ENCODE data around the gene ADSL.
A peak's percentile ranks its signal among the peaks of the same experiment; 100 is the strongest.
"Not testable (repeated sequence)": the region's sequence is repeated elsewhere in the genome, so short reads cannot be mapped to it uniquely, and the experiment has no call there.

Gene ADSL

DNA sequence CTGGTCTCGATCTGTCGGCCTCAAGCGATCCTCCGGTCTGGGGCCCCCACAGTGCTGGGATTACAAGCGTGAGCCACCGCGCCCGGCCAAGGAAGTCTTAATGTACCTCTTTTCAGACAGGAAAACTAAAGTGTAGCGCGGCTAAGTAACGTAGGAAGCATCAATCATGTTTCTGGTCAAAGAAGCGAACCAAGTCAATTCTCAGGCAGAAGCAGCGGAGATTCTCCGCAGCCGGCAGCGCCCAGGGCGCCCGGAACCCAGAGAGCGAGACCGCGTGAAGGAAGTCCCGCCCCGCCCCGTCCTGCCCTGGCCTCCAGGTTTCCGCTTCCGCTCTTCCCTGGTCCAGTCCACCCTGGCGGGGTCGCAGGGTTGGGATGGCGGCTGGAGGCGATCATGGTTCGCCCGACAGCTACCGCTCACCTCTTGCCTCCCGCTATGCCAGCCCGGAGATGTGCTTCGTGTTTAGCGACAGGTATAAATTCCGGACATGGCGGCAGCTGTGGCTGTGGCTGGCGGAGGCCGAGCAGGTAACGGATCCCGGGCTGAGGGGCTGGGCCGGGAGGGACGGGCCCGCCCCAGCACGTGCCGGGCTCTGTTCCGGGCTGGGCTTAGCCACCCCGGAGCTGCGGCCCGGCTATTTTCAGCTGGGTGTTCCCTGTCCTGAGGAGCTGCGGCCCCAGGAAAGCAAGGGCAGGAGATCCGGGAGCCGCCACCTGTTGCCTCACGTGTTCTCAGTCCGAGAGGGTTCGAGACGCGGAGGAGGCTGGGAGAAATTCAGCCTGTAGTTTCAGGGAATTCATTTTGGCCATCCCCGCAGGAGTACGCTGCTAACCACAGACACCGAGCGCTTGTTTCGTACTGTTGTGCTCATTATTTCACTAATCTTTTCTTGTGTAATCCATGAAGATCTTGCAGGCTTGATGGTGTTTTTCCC lies at the start of gene ADSL:
ADSL (plus strand) TSS at position 316 of the 934 bp plus-strand sequence; CDS start at position 375, 59 bp downstream.
- peak; percentile 91 for DNase-seq
- Mint-ChIP-seq H3K27ac (peak within 1 kb of the TSS; percentile 100), H3K27me3 (no peaks in the 10 kb centered on the region), H3K36me3 (peaks cover 29% of the 10 kb centered on the region), H3K4me3 (peak within 1 kb of the TSS; percentile 98), H3K4me1 (peaks cover 56% of the 10 kb centered on the region), H3K9me3 (no peaks in the 10 kb centered on the region)
- CTCF ChIA-PET = interaction anchor here (1.2 to 4.0 kb wide), 18 partner anchors 12 to 800 kb away, joined by 3 to 23 read pairs (median 5); no protein-coding TSS in a partner anchor

DNA sequence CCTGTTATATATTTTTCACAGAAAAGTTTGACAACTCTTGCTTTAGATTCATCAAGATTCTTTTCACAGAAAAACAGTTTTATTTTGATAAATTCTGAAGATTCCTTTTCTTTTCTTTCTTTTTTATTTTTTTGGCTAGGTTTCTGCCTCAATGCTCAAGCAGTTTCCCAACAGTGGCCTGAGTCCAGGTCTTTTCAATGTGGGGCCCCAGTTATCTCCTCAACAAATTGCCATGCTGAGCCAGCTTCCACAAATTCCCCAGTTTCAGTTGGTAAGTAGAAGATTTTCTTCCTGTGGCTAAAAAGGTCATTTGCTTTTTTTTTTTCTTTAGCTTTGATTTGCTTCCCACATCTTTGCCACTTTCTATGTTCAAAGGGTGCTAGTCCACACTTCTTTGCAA lies 46.0 kb upstream of the ADSL start:
- no peak overlapping the region for H3K4me3 Mint-ChIP-seq
- peaks cover 31% of the 10 kb centered on the region for H3K4me1 Mint-ChIP-seq
- DNase-seq = no peak
- no peak overlapping the region for H3K27ac Mint-ChIP-seq
- H3K9me3 Mint-ChIP-seq = no peaks in the 10 kb centered on the region
- CTCF ChIA-PET = interaction anchor here (1.1 kb wide), 1 partner anchor 24 kb away, joined by 3 read pairs; no protein-coding TSS in a partner anchor
- H3K36me3 Mint-ChIP-seq = peaks cover 51% of the 10 kb centered on the region
- no peaks in the 10 kb centered on the region for H3K27me3 Mint-ChIP-seq

- H3K27ac Mint-ChIP-seq = peak overlapping the region; percentile 58
- H3K4me1 Mint-ChIP-seq = peaks cover 30% of the 10 kb centered on the region
- CTCF ChIA-PET = interaction anchor here (1.1 kb wide), 1 partner anchor 23 kb away, joined by 3 read pairs; no protein-coding TSS in a partner anchor
- DNase-seq = no peak
- H3K9me3 Mint-ChIP-seq = no peaks in the 10 kb centered on the region
- no peak overlapping the region for H3K4me3 Mint-ChIP-seq
- no peaks in the 10 kb centered on the region for H3K27me3 Mint-ChIP-seq
- peaks cover 49% of the 10 kb centered on the region for H3K36me3 Mint-ChIP-seq
These were observed 45.2 kb upstream of the ADSL start for GRCh38 chr22:40300884-40301672.

GRCh38 chr22:40302149-40302548 lies 44.2 kb upstream of the ADSL start:
- no peak for DNase-seq
- Mint-ChIP-seq H3K36me3 (peaks cover 44% of the 10 kb centered on the region), H3K27ac (no peak overlapping the region), H3K27me3 (no peaks in the 10 kb centered on the region), H3K4me1 (peaks cover 30% of the 10 kb centered on the region), H3K4me3 (no peak overlapping the region), H3K9me3 (no peaks in the 10 kb centered on the region)
- CTCF ChIA-PET = no interaction called here

- Mint-ChIP-seq H3K9me3 (no peaks in the 10 kb centered on the region), H3K4me1 (peaks cover 44% of the 10 kb centered on the region), H3K27ac (peak overlapping the region; percentile 33), H3K4me3 (no peak overlapping the region), H3K27me3 (no peaks in the 10 kb centered on the region), H3K36me3 (peaks cover 63% of the 10 kb centered on the region)
- no peak for DNase-seq
- CTCF ChIA-PET = no interaction called here
These were observed 40.7 kb upstream of the ADSL start for GRCh38 chr22:40305625-40306024.

DNA sequence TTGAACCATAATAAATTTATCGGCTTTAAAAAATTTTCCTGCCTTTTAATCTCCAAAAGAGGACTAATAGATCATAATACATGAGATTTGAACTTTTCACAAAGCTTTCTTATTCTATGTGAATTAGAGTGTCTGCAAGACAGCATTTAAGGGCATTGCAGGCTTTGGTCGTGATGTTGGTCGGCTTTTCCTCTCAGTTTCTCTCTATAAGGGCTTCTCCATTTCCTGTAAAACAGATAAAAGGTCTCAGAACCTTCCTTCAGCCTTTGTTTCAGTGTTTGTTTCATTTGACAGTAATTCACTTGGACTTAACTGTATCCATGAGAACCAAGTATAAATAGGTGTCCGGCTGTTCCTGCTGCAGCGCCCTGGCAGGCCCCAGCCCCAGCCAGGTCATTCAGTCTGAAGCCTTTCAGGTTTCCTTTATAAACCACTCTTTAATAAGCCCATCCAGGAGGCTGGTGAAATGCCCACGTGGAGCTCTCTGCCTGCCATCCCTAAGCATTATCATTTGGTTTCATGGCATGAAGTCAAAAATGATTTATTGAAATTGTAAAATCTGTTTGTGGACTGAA lies 37.2 kb upstream of the ADSL start:
- Mint-ChIP-seq H3K4me1 (peaks cover 29% of the 10 kb centered on the region), H3K27ac (peak overlapping the region; percentile 86), H3K36me3 (peaks cover 68% of the 10 kb centered on the region), H3K4me3 (no peak overlapping the region), H3K27me3 (no peaks in the 10 kb centered on the region), H3K9me3 (no peaks in the 10 kb centered on the region)
- CTCF ChIA-PET = no interaction called here
- no peak for DNase-seq

DNA sequence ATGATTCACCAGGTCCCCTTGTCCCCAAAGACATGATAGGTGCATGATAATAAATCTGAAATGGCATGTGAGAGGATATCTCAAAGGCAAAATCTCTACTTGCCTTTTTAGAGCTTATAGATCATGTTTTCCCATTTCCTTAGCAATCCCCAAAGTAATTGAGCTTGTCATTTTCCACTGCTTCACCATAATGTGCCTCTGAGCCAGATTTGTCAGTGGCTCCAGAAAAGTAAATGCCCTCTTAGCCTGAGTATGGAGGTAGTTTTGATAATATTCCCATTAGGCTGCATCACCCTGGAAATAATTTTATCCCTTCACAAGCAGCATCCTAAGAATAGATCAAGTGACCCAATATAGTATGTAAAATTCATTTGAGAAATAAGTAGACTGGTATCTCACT lies 36.7 kb upstream of the ADSL start:
- no peak overlapping the region for H3K4me3 Mint-ChIP-seq
- H3K4me1 Mint-ChIP-seq = peaks cover 28% of the 10 kb centered on the region
- no peak for DNase-seq
- CTCF ChIA-PET = no interaction called here
- H3K27me3 Mint-ChIP-seq = no peaks in the 10 kb centered on the region
- H3K9me3 Mint-ChIP-seq = no peaks in the 10 kb centered on the region
- H3K27ac Mint-ChIP-seq = no peak overlapping the region
- H3K36me3 Mint-ChIP-seq = peaks cover 70% of the 10 kb centered on the region

GRCh38 chr22:40310081-40310767 lies 36.1 kb upstream of the ADSL start:
- no peaks in the 10 kb centered on the region for H3K27me3 Mint-ChIP-seq
- no peak for DNase-seq
- no peak overlapping the region for H3K4me3 Mint-ChIP-seq
- H3K36me3 Mint-ChIP-seq = peaks cover 73% of the 10 kb centered on the region
- peaks cover 30% of the 10 kb centered on the region for H3K4me1 Mint-ChIP-seq
- no peaks in the 10 kb centered on the region for H3K9me3 Mint-ChIP-seq
- H3K27ac Mint-ChIP-seq = no peak overlapping the region
- CTCF ChIA-PET = no interaction called here

- Mint-ChIP-seq H3K27ac (no peak overlapping the region), H3K27me3 (no peaks in the 10 kb centered on the region), H3K36me3 (peaks cover 73% of the 10 kb centered on the region), H3K4me1 (peaks cover 30% of the 10 kb centered on the region), H3K4me3 (no peak overlapping the region), H3K9me3 (no peaks in the 10 kb centered on the region)
- CTCF ChIA-PET = no interaction called here
- no peak for DNase-seq
These were observed 35.6 kb upstream of the ADSL start for GRCh38 chr22:40310768-40311120.

GRCh38 chr22:40311646-40312045 lies 34.7 kb upstream of the ADSL start:
- Mint-ChIP-seq H3K36me3 (peaks cover 79% of the 10 kb centered on the region), H3K4me1 (peaks cover 33% of the 10 kb centered on the region)
- H3K4me3 Mint-ChIP-seq, H3K9me3 Mint-ChIP-seq, H3K27me3 Mint-ChIP-seq, CTCF ChIA-PET, H3K27ac Mint-ChIP-seq, DNase-seq: not testable (repeated sequence)

GRCh38 chr22:40312050-40312449 lies 34.2 kb upstream of the ADSL start:
- H3K36me3 Mint-ChIP-seq = peaks cover 84% of the 10 kb centered on the region
- H3K4me3 Mint-ChIP-seq = no peak overlapping the region
- no peaks in the 10 kb centered on the region for H3K9me3 Mint-ChIP-seq
- no peaks in the 10 kb centered on the region for H3K27me3 Mint-ChIP-seq
- CTCF ChIA-PET = no interaction called here
- no peak overlapping the region for H3K27ac Mint-ChIP-seq
- DNase-seq = no peak
- H3K4me1 Mint-ChIP-seq = peaks cover 35% of the 10 kb centered on the region

GRCh38 chr22:40313007-40313406 lies 33.3 kb upstream of the ADSL start:
- peak overlapping the region; percentile 13 for H3K27ac Mint-ChIP-seq
- CTCF ChIA-PET = no interaction called here
- no peak for DNase-seq
- H3K4me1 Mint-ChIP-seq = peaks cover 28% of the 10 kb centered on the region
- no peaks in the 10 kb centered on the region for H3K9me3 Mint-ChIP-seq
- peaks cover 84% of the 10 kb centered on the region for H3K36me3 Mint-ChIP-seq
- no peaks in the 10 kb centered on the region for H3K27me3 Mint-ChIP-seq
- no peak overlapping the region for H3K4me3 Mint-ChIP-seq

DNA sequence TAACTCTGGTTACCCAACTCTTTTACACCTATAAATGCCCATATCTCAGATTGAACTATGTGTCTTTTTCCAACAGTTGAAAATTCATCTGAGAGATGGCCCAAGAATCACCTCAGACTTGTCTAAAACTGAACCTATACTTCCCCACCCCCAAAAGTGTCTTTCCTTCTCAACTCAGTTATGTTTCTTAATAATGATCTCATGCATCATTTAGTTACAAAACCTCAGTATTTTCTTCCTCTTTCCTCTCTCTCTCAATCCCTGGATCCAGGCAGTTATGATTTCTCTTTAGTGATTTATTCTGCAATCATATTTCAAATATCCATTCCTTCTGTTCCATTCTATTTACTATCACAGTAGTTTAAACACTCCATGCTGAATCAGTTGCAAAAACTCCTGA lies 32.3 kb upstream of the ADSL start:
- no peaks in the 10 kb centered on the region for H3K9me3 Mint-ChIP-seq
- CTCF ChIA-PET = no interaction called here
- H3K4me1 Mint-ChIP-seq = peaks cover 23% of the 10 kb centered on the region
- DNase-seq = no peak
- H3K27me3 Mint-ChIP-seq = no peaks in the 10 kb centered on the region
- no peak overlapping the region for H3K27ac Mint-ChIP-seq
- no peak overlapping the region for H3K4me3 Mint-ChIP-seq
- peaks cover 82% of the 10 kb centered on the region for H3K36me3 Mint-ChIP-seq

GRCh38 chr22:40320687-40321086 lies 25.6 kb upstream of the ADSL start:
- H3K4me1 Mint-ChIP-seq = peaks cover 56% of the 10 kb centered on the region
- CTCF ChIA-PET = no interaction called here
- no peaks in the 10 kb centered on the region for H3K9me3 Mint-ChIP-seq
- H3K4me3 Mint-ChIP-seq = no peak overlapping the region
- no peak for DNase-seq
- peaks cover 80% of the 10 kb centered on the region for H3K36me3 Mint-ChIP-seq
- peak overlapping the region; percentile 55 for H3K27ac Mint-ChIP-seq
- H3K27me3 Mint-ChIP-seq = no peaks in the 10 kb centered on the region

Measured in activated naive CD4-positive, alpha-beta T cell treated with anti-CD3 and anti-CD28 coated beads, Interleukin-2, amount 10 ng/mL, durations not matched to agents 7 days and 5 days (primary cell).